GM12878 (cell line): ENCODE data around the gene KLF12. TPM values are rescaled to one million over a fixed set of nuclear protein-coding genes. Genes with fewer than 3 reads are reported as not detected.

Experiments
- EGR1 ChIP-seq, 2 experiments: IDR thresholded peaks; 1 replicate in 1 of 2; 2 replicates in 1 of 2; pipeline ENCODE4 v1.6.1; 2011 to 2012; ENCODE audit warnings: low read depth in 2 of 2, low read length in 2 of 2, borderline replicate concordance in 1 of 2, mild to moderate bottlenecking in 1 of 2, moderate library complexity in 1 of 2
- ETV6 ChIP-seq, 2 experiments: fragments of 450-650 bp in 1 of 2; IDR thresholded peaks in 1 of 2; conservative IDR thresholded peaks in 1 of 2; 2 replicates each; pipeline ENCODE4 v1.6.1; 2014; ENCODE audit warnings: antibody characterized with exemption in 1 of 2, borderline replicate concordance in 1 of 2, low read depth in 1 of 2, mild to moderate bottlenecking in 1 of 2, moderate library complexity in 1 of 2
- SIN3A ChIP-seq: IDR thresholded peaks from 2 replicates; pipeline ENCODE4 v1.6.1; 2012; ENCODE audit warnings: low read depth, low read length, improper control_type of control experiment
- polyA plus RNA-seq, 11 experiments: library from polyadenylated mRNA; depleted of rRNA in 4 of 11; unstranded in 6 of 11; stranded (reverse) in 5 of 11; fragments of >200 nt; fragmentation: Nextera tagmentation in 4 of 11; fragmentation: Illumina TruSeq in 1 of 11; extraction: Ambion mirVana in 4 of 11; extraction: Trizol in 1 of 11; gene quantifications; 1 replicate in 1 of 11; 2 replicates in 10 of 11; pipeline versions ENCODE4 v1.2.1 to v1.2.3, GENCODE V29; 2011 to 2016; ENCODE audit warnings: inconsistent platforms in 2 of 11, missing spikeins in 2 of 11, low read depth in 1 of 11
- total RNA-seq, 4 experiments: library from RNA; depleted of rRNA in 3 of 4; stranded (reverse); fragments of >200 nt in 3 of 4; fragmentation: Illumina TruSeq in 1 of 4; extraction: Trizol in 1 of 4; gene quantifications; 2 replicates each; pipeline versions ENCODE4 v1.2.1 to v1.2.3, GENCODE V29; 2013 to 2021
- TF ChIP-seq, protein P1 (sequence below): fragments of 450-650 bp; IDR thresholded peaks from 2 replicates; pipeline ENCODE4 v1.6.1; 2016; ENCODE audit warnings: mild to moderate bottlenecking, moderate library complexity, borderline replicate concordance
- TF ChIP-seq, protein P2 (sequence below): fragments of 450-650 bp; conservative IDR thresholded peaks from 2 replicates; pipeline ENCODE4 v1.6.1; 2017; ENCODE audit warnings: mild to moderate bottlenecking, moderate library complexity
- TF ChIP-seq, protein P3 (sequence below): IDR thresholded peaks from 2 replicates; pipeline ENCODE4 v1.6.1; 2012; ENCODE audit warnings: low read depth, low read length, improper control_type of control experiment
- TF ChIP-seq, protein P4 (sequence below): IDR thresholded peaks from 2 replicates; pipeline ENCODE4 v1.6.1; 2012; ENCODE audit warnings: mild to moderate bottlenecking, low read depth, low read length

The KLF12 gene
- total and polyA plus RNA-seq, 10 of the 15 experiments (the other 5 are each of a cell fraction or from before 2014, with no cell fraction given): 0.11 to 11.4 (median 0.98) TPM

DNA sequence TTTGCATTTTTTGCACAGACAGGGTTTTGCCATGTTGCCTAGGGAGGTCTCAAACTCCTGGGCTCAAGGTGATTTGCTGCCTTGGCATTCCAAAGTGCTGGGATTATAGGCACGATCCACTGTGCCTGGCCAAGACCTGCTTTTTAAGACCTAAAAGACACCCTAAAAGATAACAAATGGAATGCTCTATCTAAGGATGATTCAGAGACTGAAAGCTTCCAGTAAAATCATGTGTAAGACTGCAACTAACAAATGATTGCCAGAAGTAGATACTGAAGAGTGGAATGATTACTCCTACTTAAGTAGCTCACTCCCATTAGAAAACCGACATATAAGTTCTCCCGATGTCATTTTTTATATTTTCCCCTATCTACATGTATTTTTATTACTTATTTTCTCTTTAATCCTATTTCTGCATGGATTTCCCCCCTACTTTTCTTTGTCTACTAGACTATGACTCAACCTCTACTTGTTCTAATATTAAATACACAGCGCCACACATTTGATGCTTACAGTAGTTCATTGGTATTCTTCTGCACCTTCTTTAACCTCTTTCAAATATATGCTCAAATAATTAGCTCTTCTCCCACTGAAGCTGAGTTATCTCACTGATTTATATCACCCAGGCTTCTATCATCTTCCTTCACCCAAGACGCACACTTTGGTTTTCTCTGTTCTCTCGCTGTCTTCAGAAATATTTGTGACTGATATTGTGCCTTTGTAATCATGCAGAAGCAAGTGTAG, 32.2 kb upstream of the KLF12 start (continued):
- TF ChIP-seq, protein P1, sequence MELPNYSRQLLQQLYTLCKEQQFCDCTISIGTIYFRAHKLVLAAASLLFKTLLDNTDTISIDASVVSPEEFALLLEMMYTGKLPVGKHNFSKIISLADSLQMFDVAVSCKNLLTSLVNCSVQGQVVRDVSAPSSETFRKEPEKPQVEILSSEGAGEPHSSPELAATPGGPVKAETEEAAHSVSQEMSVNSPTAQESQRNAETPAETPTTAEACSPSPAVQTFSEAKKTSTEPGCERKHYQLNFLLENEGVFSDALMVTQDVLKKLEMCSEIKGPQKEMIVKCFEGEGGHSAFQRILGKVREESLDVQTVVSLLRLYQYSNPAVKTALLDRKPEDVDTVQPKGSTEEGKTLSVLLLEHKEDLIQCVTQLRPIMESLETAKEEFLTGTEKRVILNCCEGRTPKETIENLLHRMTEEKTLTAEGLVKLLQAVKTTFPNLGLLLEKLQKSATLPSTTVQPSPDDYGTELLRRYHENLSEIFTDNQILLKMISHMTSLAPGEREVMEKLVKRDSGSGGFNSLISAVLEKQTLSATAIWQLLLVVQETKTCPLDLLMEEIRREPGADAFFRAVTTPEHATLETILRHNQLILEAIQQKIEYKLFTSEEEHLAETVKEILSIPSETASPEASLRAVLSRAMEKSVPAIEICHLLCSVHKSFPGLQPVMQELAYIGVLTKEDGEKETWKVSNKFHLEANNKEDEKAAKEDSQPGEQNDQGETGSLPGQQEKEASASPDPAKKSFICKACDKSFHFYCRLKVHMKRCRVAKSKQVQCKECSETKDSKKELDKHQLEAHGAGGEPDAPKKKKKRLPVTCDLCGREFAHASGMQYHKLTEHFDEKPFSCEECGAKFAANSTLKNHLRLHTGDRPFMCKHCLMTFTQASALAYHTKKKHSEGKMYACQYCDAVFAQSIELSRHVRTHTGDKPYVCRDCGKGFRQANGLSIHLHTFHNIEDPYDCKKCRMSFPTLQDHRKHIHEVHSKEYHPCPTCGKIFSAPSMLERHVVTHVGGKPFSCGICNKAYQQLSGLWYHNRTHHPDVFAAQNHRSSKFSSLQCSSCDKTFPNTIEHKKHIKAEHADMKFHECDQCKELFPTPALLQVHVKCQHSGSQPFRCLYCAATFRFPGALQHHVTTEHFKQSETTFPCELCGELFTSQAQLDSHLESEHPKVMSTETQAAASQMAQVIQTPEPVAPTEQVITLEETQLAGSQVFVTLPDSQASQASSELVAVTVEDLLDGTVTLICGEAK: no peak
- TF ChIP-seq ETV6 (conservative IDR thresholded peaks at IDR 0.05 in 1 of 2, IDR thresholded peaks at IDR 0.05 in 1 of 2; ENCODE audit: borderline replicate concordance in 1 of 2, low read depth in 1 of 2) (no peak), EGR1 (IDR thresholded peaks at IDR 0.05; ENCODE audit: borderline replicate concordance in 1 of 2, low read depth in 2 of 2, low read length in 2 of 2) (no peak), SIN3A (no peak)
- TF ChIP-seq, protein P2, sequence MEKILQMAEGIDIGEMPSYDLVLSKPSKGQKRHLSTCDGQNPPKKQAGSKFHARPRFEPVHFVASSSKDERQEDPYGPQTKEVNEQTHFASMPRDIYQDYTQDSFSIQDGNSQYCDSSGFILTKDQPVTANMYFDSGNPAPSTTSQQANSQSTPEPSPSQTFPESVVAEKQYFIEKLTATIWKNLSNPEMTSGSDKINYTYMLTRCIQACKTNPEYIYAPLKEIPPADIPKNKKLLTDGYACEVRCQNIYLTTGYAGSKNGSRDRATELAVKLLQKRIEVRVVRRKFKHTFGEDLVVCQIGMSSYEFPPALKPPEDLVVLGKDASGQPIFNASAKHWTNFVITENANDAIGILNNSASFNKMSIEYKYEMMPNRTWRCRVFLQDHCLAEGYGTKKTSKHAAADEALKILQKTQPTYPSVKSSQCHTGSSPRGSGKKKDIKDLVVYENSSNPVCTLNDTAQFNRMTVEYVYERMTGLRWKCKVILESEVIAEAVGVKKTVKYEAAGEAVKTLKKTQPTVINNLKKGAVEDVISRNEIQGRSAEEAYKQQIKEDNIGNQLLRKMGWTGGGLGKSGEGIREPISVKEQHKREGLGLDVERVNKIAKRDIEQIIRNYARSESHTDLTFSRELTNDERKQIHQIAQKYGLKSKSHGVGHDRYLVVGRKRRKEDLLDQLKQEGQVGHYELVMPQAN: no peak
- TF ChIP-seq, protein P3, sequence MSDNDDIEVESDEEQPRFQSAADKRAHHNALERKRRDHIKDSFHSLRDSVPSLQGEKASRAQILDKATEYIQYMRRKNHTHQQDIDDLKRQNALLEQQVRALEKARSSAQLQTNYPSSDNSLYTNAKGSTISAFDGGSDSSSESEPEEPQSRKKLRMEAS: no peak
- TF ChIP-seq, protein P4, sequence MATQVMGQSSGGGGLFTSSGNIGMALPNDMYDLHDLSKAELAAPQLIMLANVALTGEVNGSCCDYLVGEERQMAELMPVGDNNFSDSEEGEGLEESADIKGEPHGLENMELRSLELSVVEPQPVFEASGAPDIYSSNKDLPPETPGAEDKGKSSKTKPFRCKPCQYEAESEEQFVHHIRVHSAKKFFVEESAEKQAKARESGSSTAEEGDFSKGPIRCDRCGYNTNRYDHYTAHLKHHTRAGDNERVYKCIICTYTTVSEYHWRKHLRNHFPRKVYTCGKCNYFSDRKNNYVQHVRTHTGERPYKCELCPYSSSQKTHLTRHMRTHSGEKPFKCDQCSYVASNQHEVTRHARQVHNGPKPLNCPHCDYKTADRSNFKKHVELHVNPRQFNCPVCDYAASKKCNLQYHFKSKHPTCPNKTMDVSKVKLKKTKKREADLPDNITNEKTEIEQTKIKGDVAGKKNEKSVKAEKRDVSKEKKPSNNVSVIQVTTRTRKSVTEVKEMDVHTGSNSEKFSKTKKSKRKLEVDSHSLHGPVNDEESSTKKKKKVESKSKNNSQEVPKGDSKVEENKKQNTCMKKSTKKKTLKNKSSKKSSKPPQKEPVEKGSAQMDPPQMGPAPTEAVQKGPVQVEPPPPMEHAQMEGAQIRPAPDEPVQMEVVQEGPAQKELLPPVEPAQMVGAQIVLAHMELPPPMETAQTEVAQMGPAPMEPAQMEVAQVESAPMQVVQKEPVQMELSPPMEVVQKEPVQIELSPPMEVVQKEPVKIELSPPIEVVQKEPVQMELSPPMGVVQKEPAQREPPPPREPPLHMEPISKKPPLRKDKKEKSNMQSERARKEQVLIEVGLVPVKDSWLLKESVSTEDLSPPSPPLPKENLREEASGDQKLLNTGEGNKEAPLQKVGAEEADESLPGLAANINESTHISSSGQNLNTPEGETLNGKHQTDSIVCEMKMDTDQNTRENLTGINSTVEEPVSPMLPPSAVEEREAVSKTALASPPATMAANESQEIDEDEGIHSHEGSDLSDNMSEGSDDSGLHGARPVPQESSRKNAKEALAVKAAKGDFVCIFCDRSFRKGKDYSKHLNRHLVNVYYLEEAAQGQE: no peak
